Measurements from ENCODE around the gene C20orf204. TPM values are rescaled to one million over a fixed set of nuclear protein-coding genes. Genes with fewer than 3 reads are reported as not detected.

C20orf204 gene
- total and polyA plus RNA-seq, 12 donors, result 0.11 to 0.88 (median 0.45) TPM

GRCh38 chr20:64024141-64024990 is 11.6 kb upstream of the C20orf204 start:
- 93 to 94% methylated on average over 17 of the region's 17 CpGs for WGBS, 2 donors
- no peaks in the 10 kb centered on the region for H3K4me1 ChIP-seq
- H3K36me3 ChIP-seq, result peaks cover 5 to 98% (median 84%) of the 10 kb centered on the region in 9 donors
- no peak overlapping the region for H3K27ac ChIP-seq
- no peaks in the 10 kb centered on the region for H3K27me3 ChIP-seq
- intact Hi-C loops (cut with DNase I), result loop anchor here in 1 of 10 donors (5.0 kb wide), 1 partner anchor 37 kb away; no protein-coding TSS in a partner anchor
- no peak overlapping the region for H3K4me3 ChIP-seq
- no peak for TF ChIP-seq CTCF (IDR thresholded peaks at IDR 0.05)
- no peaks in the 10 kb centered on the region for H3K9me3 ChIP-seq
- ATAC-seq (no peak), DNase-seq (no peak)

GRCh38 chr20:64025101-64025825 is 10.7 kb upstream of the C20orf204 start:
- Histone ChIP-seq H3K4me1 (no peaks in the 10 kb centered on the region), H3K36me3 (peaks cover 5 to 98% (median 80%) of the 10 kb centered on the region in 9 donors), H3K4me3 (no peak overlapping the region), H3K27ac (no peak overlapping the region), H3K9me3 (no peaks in the 10 kb centered on the region), H3K27me3 (no peaks in the 10 kb centered on the region)
- WGBS, 2 donors, result 95 to 97% methylated on average over 18 of the region's 18 CpGs
- intact Hi-C loops (cut with DNase I), result no loop called here
- DNase-seq, result no peak
- no peak for TF ChIP-seq CTCF (IDR thresholded peaks at IDR 0.05)
- ATAC-seq, result no peak

- 95 to 96% methylated on average over 29 of the region's 29 CpGs for WGBS, 2 donors
- Histone ChIP-seq H3K9me3 (no peaks in the 10 kb centered on the region), H3K27me3 (no peaks in the 10 kb centered on the region), H3K27ac (no peak overlapping the region), H3K4me3 (no peak overlapping the region), H3K4me1 (no peaks in the 10 kb centered on the region), H3K36me3 (peaks cover 5 to 98% (median 80%) of the 10 kb centered on the region in 9 donors)
- intact Hi-C loops (cut with DNase I), result no loop called here
- ATAC-seq, result no peak
- no peak for DNase-seq
- no peak for TF ChIP-seq CTCF (IDR thresholded peaks at IDR 0.05)
Observed at GRCh38 chr20:64025826-64026412, 10.1 kb upstream of the C20orf204 start.

- no peak overlapping the region for H3K27ac ChIP-seq
- TF ChIP-seq CTCF (IDR thresholded peaks at IDR 0.05), result no peak
- DNase-seq, result no peak
- 84 to 89% methylated on average over 24 of the region's 24 CpGs for WGBS, 2 donors
- H3K36me3 ChIP-seq, result peaks cover 5 to 100% (median 80%) of the 10 kb centered on the region in 9 donors
- no peaks in the 10 kb centered on the region for H3K27me3 ChIP-seq
- no peaks in the 10 kb centered on the region for H3K9me3 ChIP-seq
- no peak for ATAC-seq
- no peaks in the 10 kb centered on the region for H3K4me1 ChIP-seq
- intact Hi-C loops (cut with DNase I), result no loop called here
- H3K4me3 ChIP-seq, result no peak overlapping the region
Observed at GRCh38 chr20:64027981-64028685, 7.8 kb upstream of the C20orf204 start.
